Caco-2 (cell line): ENCODE measurements around the gene FRMD4A. TPM values are rescaled to one million over a fixed set of nuclear protein-coding genes. Genes with fewer than 3 reads are reported as not detected.

Experiments
- BruUV-seq: library from RNA; stranded (reverse); fragments of 400-500 nt; replicated peaks from 2 replicates; lab custom pipeline; 2021; lab: Mats Ljungman, UMichigan
- CTCF ChIA-PET: fragments of 300-600 bp; sonication (Branson Sonifier 250); formaldehyde crosslinking; loops from one replicate; lab custom pipeline; 2022; ENCODE audit warnings: antibody characterized with exemption; lab: Charles Lee
- POLR2A ChIA-PET: fragments of 300-600 bp; sonication (Branson Sonifier 250); formaldehyde crosslinking; loops from one replicate; lab custom pipeline; 2022; ENCODE audit warnings: antibody characterized with exemption; lab: Charles Lee
- DNase-seq, 2 experiments: peaks; one replicate each; pipeline versions ENCODE4 v3.0.0 to v3.0.0-alpha.2; 2020 to 2022
- H3K27me3 ChIP-seq: replicated peaks from 2 replicates; pipeline ENCODE4 v1.6.0; 2011; ENCODE audit warnings: low read length; ENCODE audit not compliant: control insufficient read depth, insufficient read depth
- H3K36me3 ChIP-seq: 2 replicates; pipeline ENCODE4 v1.5.1; 2011; ENCODE audit warnings: low read length; ENCODE audit not compliant: control insufficient read depth, insufficient read depth
- H3K4me1 ChIP-seq: fragments of 250-450 bp; sonication (Bioruptor Pico); 2 replicates; pipeline ENCODE4 v1.5.1; 2020; ENCODE audit warnings: mild to moderate bottlenecking
- H3K4me3 ChIP-seq: 2 replicates; pipeline ENCODE4 v1.5.1; 2011; ENCODE audit warnings: low read depth, mild to moderate bottlenecking, control low read depth, low read length
- H3K9me3 ChIP-seq: fragments of 250-450 bp; sonication (Bioruptor Pico); 2 replicates; pipeline ENCODE4 v1.5.1; 2020; ENCODE audit warnings: mild to moderate bottlenecking, moderate library complexity
- H3K27ac Mint-ChIP-seq: one replicate; pipeline ENCODE4 v1.8.0; 2022; ENCODE audit warnings: mixed read lengths; ENCODE audit not compliant: unreplicated experiment
- H3K27me3 Mint-ChIP-seq: one replicate; pipeline ENCODE4 v1.8.0; 2022; ENCODE audit warnings: mixed read lengths; ENCODE audit not compliant: insufficient read depth, unreplicated experiment
- H3K36me3 Mint-ChIP-seq: one replicate; pipeline ENCODE4 v1.8.0; 2022; ENCODE audit warnings: mild to moderate bottlenecking, mixed read lengths; ENCODE audit not compliant: insufficient read depth, unreplicated experiment
- H3K4me1 Mint-ChIP-seq: one replicate; pipeline ENCODE4 v1.8.0; 2022; ENCODE audit warnings: low read depth, mixed read lengths; ENCODE audit not compliant: unreplicated experiment
- H3K4me3 Mint-ChIP-seq: one replicate; pipeline ENCODE4 v1.8.0; 2022; ENCODE audit warnings: mild to moderate bottlenecking, moderate library complexity, mixed read lengths; ENCODE audit not compliant: unreplicated experiment
- H3K9me3 Mint-ChIP-seq: one replicate; pipeline ENCODE4 v1.8.0; 2022; ENCODE audit warnings: mixed read lengths; ENCODE audit not compliant: unreplicated experiment
- intact Hi-C: fragments of 100-400 bp; cut with micrococcal nuclease; formaldehyde crosslinking; loops from one replicate; pipeline ENCODE4 v1.10.0; 2022; ENCODE audit not compliant: unreplicated experiment
- total RNA-seq: library from RNA; stranded (reverse); gene quantifications from 2 replicates; pipeline ENCODE4 v1.2.3, GENCODE V29; 2022
- TF ChIP-seq, protein P1 (sequence below), 2 experiments: fragments of 200-600 bp in 1 of 2; IDR thresholded peaks; 1 replicate in 1 of 2; 2 replicates in 1 of 2; pipeline versions ENCODE4 v1.5.1 to v1.8.0; 2011 to 2022; ENCODE audit warnings: antibody characterized with exemption in 1 of 2, control low read depth in 1 of 2, inconsistent platforms in 1 of 2, low read depth in 1 of 2, low read length in 1 of 2, mild to moderate bottlenecking in 1 of 2, moderate library complexity in 1 of 2; ENCODE audit not compliant: insufficient read depth in 1 of 2, severe bottlenecking in 1 of 2, unreplicated experiment in 1 of 2

FRMD4A gene
- total RNA-seq, 1 experiment from 2014 or later = 52.1 TPM

DNA sequence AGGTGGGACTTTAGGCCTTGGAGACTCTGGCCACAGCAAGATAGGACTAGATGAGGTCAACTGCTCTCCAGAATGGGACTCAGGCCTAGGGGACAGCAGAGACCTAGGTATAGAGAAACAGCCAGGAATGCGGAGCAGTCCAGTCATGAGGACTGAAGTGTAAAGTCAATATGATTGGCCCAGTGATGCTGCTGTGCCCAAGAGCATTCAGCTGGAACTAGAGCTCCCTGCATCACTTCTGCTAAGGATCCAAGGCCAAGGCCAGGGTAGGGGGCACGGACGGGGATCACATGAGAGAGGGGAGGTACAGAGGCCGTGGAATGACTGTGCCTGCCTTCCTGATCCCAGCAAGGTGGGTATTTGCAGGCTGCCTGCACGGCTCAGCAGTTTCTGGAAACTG lies 237.9 kb downstream of the FRMD4A start:
- intact Hi-C loops = loop anchor here (1.0 to 5.0 kb wide), 2 partner anchors 145 to 305 kb away; no protein-coding TSS in a partner anchor
- CTCF ChIA-PET = interaction anchor here (1.5 kb wide), 1 partner anchor 117 kb away, joined by 3 read pairs; no protein-coding TSS in a partner anchor

DNA sequence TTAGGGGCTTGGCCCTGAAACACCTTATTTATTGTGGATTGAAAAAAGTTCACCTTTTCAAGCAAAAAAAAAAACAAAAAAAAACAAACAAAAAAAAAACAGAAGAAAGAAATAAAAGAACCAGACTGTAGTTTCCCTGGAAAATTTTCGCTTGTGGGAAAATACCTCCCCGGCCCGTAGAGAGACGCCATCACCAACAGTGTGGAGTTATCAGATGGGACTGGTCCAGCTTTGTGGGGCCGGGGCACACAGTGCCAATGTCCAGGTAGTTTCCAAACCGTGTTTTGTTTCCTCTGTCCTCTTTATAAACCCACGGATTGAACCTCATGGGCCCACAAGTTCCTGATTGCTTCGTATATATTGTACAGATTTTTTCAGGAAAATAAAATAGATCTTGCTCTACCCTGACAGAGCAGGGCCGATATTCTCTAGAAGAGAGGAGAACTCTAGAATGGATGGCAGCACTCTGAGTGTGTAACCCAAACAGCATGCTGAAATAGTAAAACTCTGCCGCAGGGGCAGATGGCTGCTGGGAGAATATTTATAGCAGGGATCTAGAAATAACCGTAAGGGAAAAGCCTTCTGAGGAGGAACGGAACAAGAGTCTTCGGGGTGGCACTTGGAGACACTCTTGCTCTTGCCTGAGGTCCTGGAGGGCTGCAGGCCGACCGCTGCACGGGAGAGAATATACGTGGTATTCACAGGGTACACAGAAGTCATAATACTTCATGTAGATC lies 241.0 kb downstream of the FRMD4A start:
- Mint-ChIP-seq H3K4me1 (no peaks in the 10 kb centered on the region), H3K27ac (no peak overlapping the region), H3K4me3 (no peak overlapping the region), H3K36me3 (no peaks in the 10 kb centered on the region), H3K27me3 (no peaks in the 10 kb centered on the region), H3K9me3 (no peaks in the 10 kb centered on the region)
- ChIA-PET POLR2A (no interaction called here), CTCF (interaction anchor here (1.1 kb wide), 1 partner anchor 26 kb away, joined by 3 read pairs; no protein-coding TSS in a partner anchor)
- TF ChIP-seq, protein P1, sequence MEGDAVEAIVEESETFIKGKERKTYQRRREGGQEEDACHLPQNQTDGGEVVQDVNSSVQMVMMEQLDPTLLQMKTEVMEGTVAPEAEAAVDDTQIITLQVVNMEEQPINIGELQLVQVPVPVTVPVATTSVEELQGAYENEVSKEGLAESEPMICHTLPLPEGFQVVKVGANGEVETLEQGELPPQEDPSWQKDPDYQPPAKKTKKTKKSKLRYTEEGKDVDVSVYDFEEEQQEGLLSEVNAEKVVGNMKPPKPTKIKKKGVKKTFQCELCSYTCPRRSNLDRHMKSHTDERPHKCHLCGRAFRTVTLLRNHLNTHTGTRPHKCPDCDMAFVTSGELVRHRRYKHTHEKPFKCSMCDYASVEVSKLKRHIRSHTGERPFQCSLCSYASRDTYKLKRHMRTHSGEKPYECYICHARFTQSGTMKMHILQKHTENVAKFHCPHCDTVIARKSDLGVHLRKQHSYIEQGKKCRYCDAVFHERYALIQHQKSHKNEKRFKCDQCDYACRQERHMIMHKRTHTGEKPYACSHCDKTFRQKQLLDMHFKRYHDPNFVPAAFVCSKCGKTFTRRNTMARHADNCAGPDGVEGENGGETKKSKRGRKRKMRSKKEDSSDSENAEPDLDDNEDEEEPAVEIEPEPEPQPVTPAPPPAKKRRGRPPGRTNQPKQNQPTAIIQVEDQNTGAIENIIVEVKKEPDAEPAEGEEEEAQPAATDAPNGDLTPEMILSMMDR (IDR thresholded peaks at IDR 0.05; ENCODE audit: insufficient read depth in 1 of 2, low read depth in 1 of 2, low read length in 1 of 2, severe bottlenecking in 1 of 2, unreplicated experiment in 1 of 2) = no peak
- Histone ChIP-seq H3K36me3 (no peaks in the 10 kb centered on the region), H3K27me3 (no peaks in the 10 kb centered on the region), H3K9me3 (no peaks in the 10 kb centered on the region), H3K4me3 (no peak overlapping the region), H3K4me1 (no peaks in the 10 kb centered on the region)
- intact Hi-C loops = loop anchor here (5.0 kb wide), 1 partner anchor 142 kb away; no protein-coding TSS in a partner anchor
- BruUV-seq = no TSS peak
- DNase-seq = no peak

More for the DNA sequence above, 237.9 kb downstream of the FRMD4A start:
- Mint-ChIP-seq H3K27ac (no peak overlapping the region), H3K4me3 (no peak overlapping the region), H3K4me1 (no peaks in the 10 kb centered on the region), H3K9me3 (no peaks in the 10 kb centered on the region), H3K36me3 (no peaks in the 10 kb centered on the region), H3K27me3 (no peaks in the 10 kb centered on the region)
- Histone ChIP-seq H3K36me3 (no peaks in the 10 kb centered on the region), H3K4me3 (no peak overlapping the region), H3K9me3 (no peaks in the 10 kb centered on the region), H3K4me1 (no peaks in the 10 kb centered on the region), H3K27me3 (no peaks in the 10 kb centered on the region)
- POLR2A ChIA-PET = interaction anchor here (1.5 kb wide), 1 partner anchor 93 kb away, joined by 6 read pairs; no protein-coding TSS in a partner anchor
- BruUV-seq = no TSS peak
- DNase-seq = no peak
- TF ChIP-seq, protein P1 (IDR thresholded peaks at IDR 0.05; ENCODE audit: insufficient read depth in 1 of 2, low read depth in 1 of 2, low read length in 1 of 2, severe bottlenecking in 1 of 2, unreplicated experiment in 1 of 2) = no peak

DNA sequence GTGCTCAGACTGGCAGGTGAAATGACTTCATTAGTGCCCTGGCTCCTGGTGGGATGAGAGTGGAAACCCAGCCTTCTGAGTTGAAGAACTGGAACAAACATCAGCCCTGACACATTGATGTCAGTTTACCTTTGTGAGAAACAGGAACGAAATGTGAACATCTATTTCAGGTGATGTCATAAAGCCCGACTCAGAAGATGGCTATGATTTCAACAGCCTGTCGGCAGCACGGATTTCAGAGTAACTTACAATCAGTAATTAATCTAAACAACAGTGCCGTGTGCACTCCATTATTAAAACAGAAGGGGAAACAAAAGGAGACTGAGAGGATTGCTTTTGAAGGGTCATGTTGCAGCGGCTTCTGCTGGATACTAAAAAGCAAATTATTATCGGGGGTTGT lies 243.2 kb downstream of the FRMD4A start:
- H3K36me3 Mint-ChIP-seq = no peaks in the 10 kb centered on the region
- no peaks in the 10 kb centered on the region for H3K9me3 Mint-ChIP-seq
- CTCF ChIA-PET = no interaction called here
- intact Hi-C loops = no loop called here
- POLR2A ChIA-PET = no interaction called here
- Histone ChIP-seq H3K4me1 (no peaks in the 10 kb centered on the region), H3K36me3 (no peaks in the 10 kb centered on the region), H3K4me3 (no peak overlapping the region), H3K27me3 (no peaks in the 10 kb centered on the region), H3K9me3 (no peaks in the 10 kb centered on the region)
- TF ChIP-seq, protein P1 (IDR thresholded peaks at IDR 0.05; ENCODE audit: insufficient read depth in 1 of 2, low read depth in 1 of 2, low read length in 1 of 2, severe bottlenecking in 1 of 2, unreplicated experiment in 1 of 2) = no peak
- H3K4me1 Mint-ChIP-seq = no peaks in the 10 kb centered on the region
- DNase-seq = no peak
- no peak overlapping the region for H3K4me3 Mint-ChIP-seq
- BruUV-seq = no TSS peak
- no peaks in the 10 kb centered on the region for H3K27me3 Mint-ChIP-seq
- H3K27ac Mint-ChIP-seq = no peak overlapping the region
